Measurements from ENCODE around the gene PYGL.

- TF ChIP-seq ZNF274 (IDR thresholded peaks at IDR 0.05; ENCODE audit: low read depth, low read length) (no peak), SUZ12 (IDR thresholded peaks at IDR 0.05; ENCODE audit: extremely low read depth, insufficient read depth, insufficient read length) (no peak)
Observed at GRCh38 chr14:50864237-50864636, 80.0 kb downstream of the PYGL start.

Data from NT2/D1 (cell line).